ENCODE results near the gene CISH.

CISH gene

GRCh38 chr3:50617096-50617791 lies 5.7 kb upstream of the CISH start, which contains the start of gene MAPKAPK3:
Gene MAPKAPK3, plus strand, starts transcription at chr3:50617151. Its CDS starts 415 bp downstream, at chr3:50617566.
- no peaks in the 10 kb centered on the region for H3F3A ChIP-seq (ENCODE audit: insufficient read depth)
- peak within 1 kb of the TSS; percentile 76 for H3K4me3 ChIP-seq (ENCODE audit: insufficient read depth, low read length, poor library complexity, severe bottlenecking)
- no peaks in the 10 kb centered on the region for H4K20me1 ChIP-seq (ENCODE audit: low read depth, low read length)
- TF ChIP-seq EZH2phosphoT487 (conservative IDR thresholded peaks at IDR 0.05; ENCODE audit: low read length) (no peak), CTCF (IDR thresholded peaks at IDR 0.05; ENCODE audit: insufficient read depth, low read length, poor library complexity, severe bottlenecking) (no peak)
- H2AFZ ChIP-seq (ENCODE audit: low read depth, low read length, severe bottlenecking) = peak within 1 kb of the TSS; percentile 90
- peak within 1 kb of the TSS; percentile 29; the same call in 1 of the 2 replicates for H3K27ac ChIP-seq (ENCODE audit: low read depth, low read length)
- peak within 1 kb of the TSS; percentile 78 for H3K4me2 ChIP-seq (ENCODE audit: low read depth, low read length, poor library complexity, severe bottlenecking)
- no peaks in the 10 kb centered on the region for H3K9me3 ChIP-seq (ENCODE audit: insufficient read depth, low read length)
- no peaks in the 10 kb centered on the region for H3K27me3 ChIP-seq (ENCODE audit: low read length)
- peak within 1 kb of the TSS; percentile 70 for H3K9ac ChIP-seq (ENCODE audit: low read length)
- H3K36me3 ChIP-seq (ENCODE audit: low read length) = no peaks in the 10 kb centered on the region
- H3K9me2 ChIP-seq (replicated peaks; ENCODE audit: insufficient read depth, low read length) = no peaks in the 10 kb centered on the region
- H3K79me2 ChIP-seq (ENCODE audit: insufficient read depth, low read length) = no peaks in the 10 kb centered on the region

- Histone ChIP-seq H3K36me3 (ENCODE audit: low read length) (no peaks in the 10 kb centered on the region), H3F3A (ENCODE audit: insufficient read depth) (no peaks in the 10 kb centered on the region), H3K4me2 (ENCODE audit: low read depth, low read length, poor library complexity, severe bottlenecking) (peak overlapping the region; percentile 78), H3K27ac (ENCODE audit: low read depth, low read length) (peak overlapping the region; percentile 29; the same call in 1 of the 2 replicates), H3K4me3 (ENCODE audit: insufficient read depth, low read length, poor library complexity, severe bottlenecking) (peak overlapping the region; percentile 51), H3K79me2 (ENCODE audit: insufficient read depth, low read length) (no peaks in the 10 kb centered on the region), H4K20me1 (ENCODE audit: low read depth, low read length) (no peaks in the 10 kb centered on the region), H3K27me3 (ENCODE audit: low read length) (no peaks in the 10 kb centered on the region), H3K9ac (ENCODE audit: low read length) (peak overlapping the region; percentile 38), H2AFZ (ENCODE audit: low read depth, low read length, severe bottlenecking) (peak overlapping the region; percentile 73), H3K9me3 (ENCODE audit: insufficient read depth, low read length) (no peaks in the 10 kb centered on the region), H3K9me2 (replicated peaks; ENCODE audit: insufficient read depth, low read length) (no peaks in the 10 kb centered on the region)
- TF ChIP-seq CTCF (IDR thresholded peaks at IDR 0.05; ENCODE audit: insufficient read depth, low read length, poor library complexity, severe bottlenecking) = no peak
- no peak for TF ChIP-seq EZH2phosphoT487 (conservative IDR thresholded peaks at IDR 0.05; ENCODE audit: low read length)
Measured at GRCh38 chr3:50616770-50617095, 5.2 kb upstream of the CISH start.

GRCh38 chr3:50616003-50616769 lies 4.6 kb upstream of the CISH start:
- peak overlapping the region; percentile 29; the same call in 1 of the 2 replicates for H3K27ac ChIP-seq (ENCODE audit: low read depth, low read length)
- H3K79me2 ChIP-seq (ENCODE audit: insufficient read depth, low read length) = no peaks in the 10 kb centered on the region
- H3K9ac ChIP-seq (ENCODE audit: low read length) = peak overlapping the region; percentile 38

More at GRCh38 chr3:50616003-50616769, 4.6 kb upstream of the CISH start:
- H3K9me3 ChIP-seq (ENCODE audit: insufficient read depth, low read length) = no peaks in the 10 kb centered on the region
- no peaks in the 10 kb centered on the region for H3K9me2 ChIP-seq (replicated peaks; ENCODE audit: insufficient read depth, low read length)
- peak; percentile 79 for TF ChIP-seq CTCF (IDR thresholded peaks at IDR 0.05; ENCODE audit: insufficient read depth, low read length, poor library complexity, severe bottlenecking)
- no peak for TF ChIP-seq EZH2phosphoT487 (conservative IDR thresholded peaks at IDR 0.05; ENCODE audit: low read length)
- H3F3A ChIP-seq (ENCODE audit: insufficient read depth) = no peaks in the 10 kb centered on the region
- no peaks in the 10 kb centered on the region for H3K36me3 ChIP-seq (ENCODE audit: low read length)
- H3K4me2 ChIP-seq (ENCODE audit: low read depth, low read length, poor library complexity, severe bottlenecking) = peak overlapping the region; percentile 78
- no peaks in the 10 kb centered on the region for H3K27me3 ChIP-seq (ENCODE audit: low read length)
- H4K20me1 ChIP-seq (ENCODE audit: low read depth, low read length) = no peaks in the 10 kb centered on the region
- peak overlapping the region; percentile 73 for H2AFZ ChIP-seq (ENCODE audit: low read depth, low read length, severe bottlenecking)
- peak overlapping the region; percentile 51 for H3K4me3 ChIP-seq (ENCODE audit: insufficient read depth, low read length, poor library complexity, severe bottlenecking)
